Measurements from ENCODE around the gene ZNF366. TPM values are rescaled to one million over a fixed set of nuclear protein-coding genes. Genes with fewer than 3 reads are reported as not detected.

Gene ZNF366
- polyA plus RNA-seq, 3 donors: 0.05 to 1.2 (median 0.76) TPM

DNA sequence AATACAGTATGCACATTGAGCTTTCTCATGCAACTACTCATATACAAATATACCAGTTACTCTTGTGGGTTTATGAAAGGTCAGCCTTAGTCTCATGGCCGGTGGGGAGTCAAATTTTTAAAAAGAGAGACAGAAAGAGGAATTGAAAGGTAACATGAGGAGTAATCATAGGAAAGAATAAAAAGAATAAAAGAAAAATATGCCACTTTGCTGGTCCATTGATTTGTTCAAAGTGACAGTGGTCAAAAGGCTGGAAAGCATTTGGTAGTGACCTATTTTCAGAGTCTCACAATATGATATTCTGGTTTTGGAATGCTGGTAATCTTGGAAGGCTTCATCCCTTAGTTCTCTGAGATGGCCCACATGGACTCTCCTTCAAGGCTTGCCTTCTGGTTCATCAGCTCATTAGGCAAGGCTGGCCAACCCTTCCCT is 67.0 kb downstream of the ZNF366 start:
- TF ChIP-seq, protein P1, sequence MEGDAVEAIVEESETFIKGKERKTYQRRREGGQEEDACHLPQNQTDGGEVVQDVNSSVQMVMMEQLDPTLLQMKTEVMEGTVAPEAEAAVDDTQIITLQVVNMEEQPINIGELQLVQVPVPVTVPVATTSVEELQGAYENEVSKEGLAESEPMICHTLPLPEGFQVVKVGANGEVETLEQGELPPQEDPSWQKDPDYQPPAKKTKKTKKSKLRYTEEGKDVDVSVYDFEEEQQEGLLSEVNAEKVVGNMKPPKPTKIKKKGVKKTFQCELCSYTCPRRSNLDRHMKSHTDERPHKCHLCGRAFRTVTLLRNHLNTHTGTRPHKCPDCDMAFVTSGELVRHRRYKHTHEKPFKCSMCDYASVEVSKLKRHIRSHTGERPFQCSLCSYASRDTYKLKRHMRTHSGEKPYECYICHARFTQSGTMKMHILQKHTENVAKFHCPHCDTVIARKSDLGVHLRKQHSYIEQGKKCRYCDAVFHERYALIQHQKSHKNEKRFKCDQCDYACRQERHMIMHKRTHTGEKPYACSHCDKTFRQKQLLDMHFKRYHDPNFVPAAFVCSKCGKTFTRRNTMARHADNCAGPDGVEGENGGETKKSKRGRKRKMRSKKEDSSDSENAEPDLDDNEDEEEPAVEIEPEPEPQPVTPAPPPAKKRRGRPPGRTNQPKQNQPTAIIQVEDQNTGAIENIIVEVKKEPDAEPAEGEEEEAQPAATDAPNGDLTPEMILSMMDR (IDR thresholded peaks at IDR 0.05): no peak
- H3K4me2 ChIP-seq (replicated peaks; ENCODE audit: extremely low read depth, low read length, poor library complexity, severe bottlenecking): no peak overlapping the region

DNA sequence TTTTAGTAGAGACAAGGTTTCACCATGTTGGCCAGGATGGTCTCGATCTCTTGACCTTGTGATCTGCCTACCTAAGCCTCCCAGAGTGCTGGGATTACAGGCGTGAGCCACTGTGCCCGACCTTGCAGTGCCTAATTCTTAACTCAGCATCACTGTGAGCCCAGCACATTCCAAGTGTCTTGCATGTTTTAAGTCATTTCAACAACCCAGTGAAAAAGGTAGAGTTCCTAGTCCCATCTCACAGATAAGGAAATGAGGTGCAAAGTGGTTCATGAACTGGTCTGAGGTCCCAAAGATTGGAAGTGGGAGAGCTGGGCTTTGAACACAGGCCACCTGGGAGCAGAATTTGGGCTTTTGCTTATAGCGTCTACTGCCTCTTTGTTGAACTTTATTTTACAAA is 68.0 kb downstream of the ZNF366 start:
- WGBS (ENCODE audit: insufficient coverage): 100% methylated on average over 1 of the region's 4 CpGs
- TF ChIP-seq, protein P1 (IDR thresholded peaks at IDR 0.05): no peak
- H3K4me3 Mint-ChIP-seq: no peak overlapping the region

More for the DNA sequence above, 67.0 kb downstream of the ZNF366 start:
- H3K9ac ChIP-seq (ENCODE audit: insufficient read depth, low read length, poor library complexity, severe bottlenecking): no peak overlapping the region
- H4K20me1 ChIP-seq (ENCODE audit: insufficient read depth, low read length): no peaks in the 10 kb centered on the region
- Mint-ChIP-seq H3K27ac (no peak overlapping the region), H3K27me3 (ENCODE audit: low read depth in 3 of 3) (peaks cover 0 to 4% (median 2%) of the 10 kb centered on the region in 3 donors), H3K9me3 (peaks cover 0 to 2% (median 0%) of the 10 kb centered on the region in 7 donors), H3K4me1 (no peaks in the 10 kb centered on the region), H3K36me3 (peaks cover 3 to 26% of the 10 kb centered on the region in 2 donors), H3K4me3 (no peak overlapping the region)
- H2AFZ ChIP-seq (ENCODE audit: insufficient read depth, low read depth, low read length, poor library complexity, severe bottlenecking): no peak overlapping the region
- H3K4me1 ChIP-seq (ENCODE audit: control insufficient read depth in 1 of 2, insufficient read depth in 2 of 2, low read length in 2 of 2): no peaks in the 10 kb centered on the region
- DNase-seq: no peak
- H3K27ac ChIP-seq (ENCODE audit: low read depth in 1 of 2, low read length in 2 of 2): no peak overlapping the region
- no peaks in the 10 kb centered on the region for H3K36me3 ChIP-seq (replicated peaks in 1 of 2; ENCODE audit: control insufficient read depth in 1 of 2, insufficient read depth in 2 of 2, low read length in 2 of 2)
- H3K4me3 ChIP-seq (replicated peaks in 1 of 3; ENCODE audit: low read depth in 2 of 3, low read length in 3 of 3): no peak overlapping the region
- WGBS (ENCODE audit: insufficient coverage): 50% methylated on average over 1 of the region's 1 CpG
- H3K27me3 ChIP-seq (ENCODE audit: control insufficient read depth in 2 of 2, insufficient read depth in 2 of 2, low read length in 2 of 2): no peaks in the 10 kb centered on the region
- no peaks in the 10 kb centered on the region for H3K9me3 ChIP-seq (replicated peaks in 1 of 2; ENCODE audit: control insufficient read depth in 1 of 2, insufficient read depth in 1 of 2, low read length in 2 of 2)
- H3K79me2 ChIP-seq (ENCODE audit: insufficient read depth, low read length): no peaks in the 10 kb centered on the region
- intact Hi-C loops (cut with micrococcal nuclease): no loop called here

More for the DNA sequence above, 68.0 kb downstream of the ZNF366 start:
- DNase-seq: no peak
- Histone ChIP-seq H3K79me2 (ENCODE audit: insufficient read depth, low read length) (no peaks in the 10 kb centered on the region), H3K27ac (ENCODE audit: low read depth in 1 of 2, low read length in 2 of 2) (no peak overlapping the region), H2AFZ (ENCODE audit: insufficient read depth, low read depth, low read length, poor library complexity, severe bottlenecking) (no peak overlapping the region), H3K9me3 (replicated peaks in 1 of 2; ENCODE audit: control insufficient read depth in 1 of 2, insufficient read depth in 1 of 2, low read length in 2 of 2) (no peaks in the 10 kb centered on the region), H3K27me3 (ENCODE audit: control insufficient read depth in 2 of 2, insufficient read depth in 2 of 2, low read length in 2 of 2) (no peaks in the 10 kb centered on the region), H3K36me3 (replicated peaks in 1 of 2; ENCODE audit: control insufficient read depth in 1 of 2, insufficient read depth in 2 of 2, low read length in 2 of 2) (no peaks in the 10 kb centered on the region), H3K4me3 (replicated peaks in 1 of 3; ENCODE audit: low read depth in 2 of 3, low read length in 3 of 3) (no peak overlapping the region), H3K9ac (ENCODE audit: insufficient read depth, low read length, poor library complexity, severe bottlenecking) (no peak overlapping the region), H3K4me2 (replicated peaks; ENCODE audit: extremely low read depth, low read length, poor library complexity, severe bottlenecking) (no peak overlapping the region), H3K4me1 (ENCODE audit: control insufficient read depth in 1 of 2, insufficient read depth in 2 of 2, low read length in 2 of 2) (peaks cover 3% of the 10 kb centered on the region in 2 donors), H4K20me1 (ENCODE audit: insufficient read depth, low read length) (no peaks in the 10 kb centered on the region)
- Mint-ChIP-seq H3K36me3 (peaks cover 0 to 21% of the 10 kb centered on the region in 2 donors), H3K9me3 (peaks cover 0 to 2% (median 0%) of the 10 kb centered on the region in 7 donors), H3K27ac (no peak overlapping the region), H3K4me1 (peaks cover 5% of the 10 kb centered on the region), H3K27me3 (ENCODE audit: low read depth in 3 of 3) (peaks cover 0 to 5% (median 2%) of the 10 kb centered on the region in 3 donors)
- intact Hi-C loops (cut with micrococcal nuclease): no loop called here

Measured in CD14-positive monocyte (primary cell).